Stimulated activated naive CD8-positive, alpha-beta T cell treated with anti-CD3 and anti-CD28 coated beads, Interleukin-15, Interleukin-2, amounts not matched to agents 100 U/mL and 50 U/mL, for 24 hours (primary cell): ENCODE results near the gene MAP3K20.
"Not testable (repeated sequence)": the region's sequence is repeated elsewhere in the genome, so short reads cannot be mapped to it uniquely, and the experiment has no call there.

Experiments
- ATAC-seq: fragments of 150-1000 bp; cut with Tn5 transposase; one replicate; pipeline ENCODE4 v1.10.0; 2021
- DNase-seq: peaks from one replicate; pipeline ENCODE4 v3.0.0; 2021

MAP3K20 gene

DNA sequence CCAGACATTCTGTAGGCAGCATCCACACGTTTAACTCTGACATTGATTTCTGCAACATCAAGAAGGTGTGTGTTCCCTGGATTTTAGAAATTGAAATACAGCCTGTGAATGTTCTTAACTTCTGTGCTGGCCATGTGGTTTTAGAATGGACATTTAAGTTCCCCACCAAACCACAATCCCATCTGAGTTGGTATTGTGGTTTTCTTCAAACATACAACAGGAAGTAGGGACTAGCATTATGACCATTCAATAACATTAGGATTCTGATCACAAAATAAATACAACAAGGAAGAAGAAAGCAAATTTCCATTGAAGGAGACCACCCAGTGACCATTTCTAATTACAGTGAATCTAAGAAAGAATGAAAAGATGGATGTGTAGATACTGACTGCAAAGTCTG is 51.2 kb downstream of the MAP3K20 start:
- DNase-seq (no peak), ATAC-seq (no peak)

DNA sequence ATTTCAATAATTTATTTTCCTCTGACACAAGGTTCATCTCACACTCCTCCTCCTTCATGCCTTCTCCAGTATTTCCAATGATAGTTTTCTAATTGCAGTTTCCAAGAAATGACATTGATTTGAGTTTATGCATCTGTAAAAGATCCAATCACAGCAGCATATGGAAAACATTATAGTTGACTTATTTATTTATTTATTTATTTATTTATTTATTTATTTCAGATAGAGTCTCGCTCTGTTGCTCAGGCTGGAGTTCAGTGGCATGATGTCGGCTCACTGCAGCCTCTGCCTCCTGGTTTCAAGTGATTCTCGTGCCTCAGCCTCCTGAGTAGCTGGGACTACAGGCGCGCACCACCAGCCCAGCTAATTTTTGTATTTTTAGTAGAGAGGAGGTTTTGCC is 52.5 kb downstream of the MAP3K20 start:
- DNase-seq, ATAC-seq: not testable (repeated sequence)

DNA sequence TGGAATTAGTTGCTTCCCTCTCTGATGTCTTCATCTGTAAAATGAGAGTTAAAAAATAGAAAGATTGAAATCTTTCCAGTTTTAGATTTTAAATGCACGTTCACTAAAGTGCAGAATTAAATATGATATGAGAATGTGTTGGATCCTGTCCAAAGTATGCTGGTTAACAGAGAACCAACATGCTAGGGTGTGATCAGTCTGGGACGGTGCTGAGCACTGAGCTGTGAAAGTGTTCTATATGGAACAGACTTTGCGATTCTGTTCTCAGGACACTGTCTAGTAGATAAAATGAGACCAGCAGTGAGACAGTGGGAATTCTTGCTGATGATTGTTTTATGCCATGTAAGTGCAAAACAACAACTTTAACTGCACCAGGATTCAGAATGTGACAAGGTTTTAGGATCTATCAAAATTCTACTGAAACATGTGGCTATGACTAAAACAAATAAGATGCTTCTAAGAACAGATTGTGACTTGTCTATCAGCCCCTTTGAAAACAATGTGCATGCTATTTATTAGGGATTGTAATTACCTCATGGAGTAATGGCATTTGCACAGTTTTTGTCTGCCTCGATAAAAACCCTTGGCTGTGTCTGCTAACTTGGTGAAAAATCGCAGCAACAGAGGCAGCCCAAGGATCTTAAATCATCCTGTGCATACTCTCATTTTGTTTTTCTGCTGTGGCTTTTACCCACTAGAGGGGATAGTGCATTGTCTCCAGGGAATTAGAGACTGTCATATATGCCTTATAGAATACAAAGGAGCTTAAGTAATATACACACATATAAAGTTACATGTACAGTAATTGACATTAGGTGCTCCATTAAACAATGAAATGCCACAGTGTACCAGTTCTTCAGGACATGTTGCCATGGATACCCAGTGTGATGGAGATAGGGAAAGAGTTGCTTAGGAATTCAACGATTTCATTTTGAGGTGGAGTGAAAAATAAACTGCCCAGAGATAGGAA is 55.1 kb downstream of the MAP3K20 start:
- no peak for DNase-seq
- no peak for ATAC-seq

DNA sequence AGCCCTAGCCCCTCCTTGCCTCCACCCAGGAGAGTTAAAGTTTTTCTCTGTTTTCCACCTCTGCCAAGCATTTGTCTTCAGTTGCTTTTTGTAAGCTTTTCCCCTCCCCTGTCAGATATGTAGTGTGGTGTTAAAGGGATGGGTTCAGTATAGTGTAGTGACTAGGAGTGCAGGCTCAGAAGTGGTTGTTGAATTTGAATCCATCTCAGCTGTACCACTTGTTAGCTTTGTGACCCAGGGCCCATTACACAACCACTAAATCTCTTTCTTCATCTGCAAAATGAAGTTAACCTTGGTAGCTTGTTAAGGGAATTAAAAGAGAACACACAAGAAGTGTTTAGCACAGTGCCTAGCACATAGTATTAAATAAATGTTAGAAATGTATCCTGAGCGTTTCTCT is 56.9 kb downstream of the MAP3K20 start:
- ATAC-seq, result no peak

DNA sequence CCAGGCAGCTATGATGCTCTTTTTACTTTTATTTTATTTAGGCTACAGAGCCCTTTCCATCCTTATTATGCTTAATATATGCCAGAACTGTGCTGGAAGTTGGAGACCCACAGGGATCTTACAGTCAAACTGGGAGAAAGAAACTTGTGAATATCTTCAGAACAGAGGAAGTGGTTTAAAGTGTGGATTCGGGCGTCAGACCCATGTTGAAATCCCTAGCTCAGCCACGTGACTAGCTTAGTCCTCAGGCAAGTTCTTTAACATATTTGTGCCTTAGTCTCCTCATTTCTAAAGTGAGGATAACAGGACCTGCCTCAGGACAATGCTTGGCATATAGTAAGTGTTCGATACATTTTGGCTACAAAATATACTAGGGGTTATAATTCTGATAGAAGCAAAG is 59.1 kb downstream of the MAP3K20 start:
- ATAC-seq, result no peak

More for the DNA sequence above, 56.9 kb downstream of the MAP3K20 start:
- no peak for DNase-seq

DNA sequence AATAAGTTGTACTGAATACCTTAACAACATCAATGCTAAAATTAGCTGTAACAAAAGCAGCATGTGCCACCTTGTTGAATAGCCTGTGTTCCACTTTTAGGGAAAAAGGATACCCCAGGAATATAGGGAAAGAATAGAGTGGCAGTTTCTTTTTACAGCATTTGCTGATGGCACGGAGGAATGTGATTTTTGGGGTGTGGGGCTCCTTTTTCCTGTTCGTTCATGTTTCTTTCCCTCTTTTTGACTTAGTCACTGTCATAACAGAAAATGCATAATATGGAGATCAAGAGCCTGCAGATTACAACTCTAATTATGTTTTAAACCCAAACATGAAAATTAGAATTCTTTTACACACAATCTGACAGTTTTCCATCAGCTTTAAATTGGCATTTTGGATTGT is 60.4 kb downstream of the MAP3K20 start:
- ATAC-seq, result no peak
- DNase-seq, result no peak

More for the DNA sequence above, 59.1 kb downstream of the MAP3K20 start:
- DNase-seq, result no peak

DNA sequence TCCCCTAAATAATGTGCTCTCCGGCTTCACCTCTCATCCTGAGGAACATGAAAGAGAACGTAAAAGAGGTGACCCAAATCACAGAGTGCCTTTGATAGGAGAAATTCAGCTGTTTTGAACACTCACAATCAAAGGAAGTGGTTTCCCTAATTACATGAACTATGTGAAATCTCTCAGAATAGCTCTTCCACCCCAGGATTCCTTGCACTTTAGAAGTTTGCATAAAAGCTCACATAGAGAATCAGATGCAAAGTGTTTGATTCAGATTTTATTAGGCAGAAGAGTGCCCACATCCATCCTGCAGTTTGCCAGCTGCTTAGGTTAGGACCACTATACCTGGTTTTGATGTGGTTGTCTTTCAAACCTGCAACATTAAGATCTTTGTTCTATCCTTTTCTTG is 61.0 kb downstream of the MAP3K20 start:
- DNase-seq, result no peak
- no peak for ATAC-seq

DNA sequence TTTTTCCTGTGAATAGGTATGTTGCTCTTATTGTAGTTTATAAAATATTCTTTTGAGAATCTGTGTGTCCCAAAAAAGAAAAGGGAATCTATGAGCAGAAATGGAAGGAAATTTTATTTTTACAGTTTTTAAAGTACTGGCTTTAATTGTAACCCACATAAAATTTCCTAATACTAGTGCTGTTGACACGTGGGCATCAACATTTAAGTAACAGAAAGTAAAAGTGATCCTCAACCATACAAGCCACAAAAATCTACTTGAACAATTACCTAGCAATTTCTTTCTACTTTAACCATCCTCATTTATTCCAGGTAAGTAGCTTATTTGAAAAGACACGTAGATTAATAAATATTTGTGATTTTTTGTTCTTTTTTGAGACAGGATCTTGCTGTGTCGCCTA is 62.0 kb downstream of the MAP3K20 start:
- DNase-seq (no peak), ATAC-seq (no peak)

DNA sequence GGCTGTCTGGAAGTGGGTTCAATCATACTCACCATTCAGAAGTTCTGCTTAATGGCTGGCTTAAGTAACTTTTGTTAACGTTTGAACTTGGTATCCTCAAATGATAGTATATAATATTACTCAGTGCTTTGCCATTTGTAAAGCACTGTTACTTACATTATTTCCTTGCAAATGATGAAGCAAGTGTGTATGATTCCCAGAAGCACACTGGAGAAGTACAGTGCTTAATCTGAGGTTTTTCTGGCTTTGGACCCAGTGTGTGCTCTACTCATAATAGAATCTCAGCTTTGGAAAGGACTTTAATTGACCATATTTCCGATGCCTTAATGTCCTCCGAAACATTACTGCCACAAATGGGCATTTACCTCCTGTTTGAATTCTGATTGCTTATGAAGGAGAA is 63.3 kb downstream of the MAP3K20 start:
- no peak for DNase-seq
- no peak for ATAC-seq

DNA sequence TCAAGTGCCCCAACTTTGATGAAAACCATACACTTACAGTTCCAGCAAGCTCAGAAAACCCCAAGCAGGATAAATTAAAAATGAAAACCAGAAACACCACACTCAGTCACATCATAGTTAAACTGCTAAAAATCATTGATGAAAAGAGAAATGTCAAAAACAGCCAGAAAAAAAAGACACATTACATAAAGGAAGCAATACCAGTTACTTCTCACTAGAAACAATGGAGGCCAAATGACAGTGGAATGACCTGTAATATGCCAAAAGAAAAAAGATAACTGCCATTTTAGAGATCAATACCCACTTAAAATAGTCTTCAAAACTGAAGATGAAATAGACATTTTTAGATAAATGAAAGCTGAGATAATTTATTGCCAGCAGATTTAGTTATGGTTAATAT is 66.0 kb downstream of the MAP3K20 start:
- ATAC-seq (no peak), DNase-seq (no peak)

DNA sequence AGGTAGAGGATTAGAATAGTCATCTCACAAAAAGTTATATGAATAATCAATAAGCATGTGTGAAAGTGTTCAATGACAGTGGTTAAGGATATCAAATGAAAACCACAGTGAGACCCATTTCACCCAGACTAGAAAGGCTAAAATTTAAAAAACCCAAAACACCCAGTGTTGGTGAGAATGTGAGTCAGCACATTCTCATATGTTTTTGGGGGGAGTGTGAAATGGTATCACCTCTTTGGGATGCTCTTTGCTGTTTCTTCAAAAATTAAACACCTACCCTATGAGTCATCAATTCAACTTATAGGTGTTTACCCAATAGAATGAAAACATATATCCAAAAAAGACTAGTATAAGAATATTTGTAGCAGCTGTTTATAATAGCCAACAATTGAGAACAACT is 69.8 kb downstream of the MAP3K20 start:
- DNase-seq (no peak), ATAC-seq (no peak)

DNA sequence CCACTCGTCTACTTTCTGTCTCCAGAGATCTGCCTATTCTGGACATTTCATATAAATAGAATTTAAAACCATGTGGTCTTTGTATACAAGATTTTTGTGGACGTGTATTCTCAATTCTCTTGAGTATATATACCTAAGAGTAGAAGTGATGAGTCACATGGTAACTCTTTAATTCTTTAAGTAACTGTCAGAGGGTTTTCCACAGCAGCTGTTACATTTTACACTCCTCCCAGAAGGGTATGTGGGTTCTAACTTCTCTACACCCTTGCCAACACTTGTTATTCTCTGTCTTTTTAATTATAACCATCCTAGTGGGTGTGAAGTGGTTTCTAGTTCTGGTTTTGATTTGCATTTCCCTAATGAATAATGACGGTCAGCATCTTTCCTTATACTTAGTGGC is 70.9 kb downstream of the MAP3K20 start:
- no peak for DNase-seq
- ATAC-seq, result no peak

DNA sequence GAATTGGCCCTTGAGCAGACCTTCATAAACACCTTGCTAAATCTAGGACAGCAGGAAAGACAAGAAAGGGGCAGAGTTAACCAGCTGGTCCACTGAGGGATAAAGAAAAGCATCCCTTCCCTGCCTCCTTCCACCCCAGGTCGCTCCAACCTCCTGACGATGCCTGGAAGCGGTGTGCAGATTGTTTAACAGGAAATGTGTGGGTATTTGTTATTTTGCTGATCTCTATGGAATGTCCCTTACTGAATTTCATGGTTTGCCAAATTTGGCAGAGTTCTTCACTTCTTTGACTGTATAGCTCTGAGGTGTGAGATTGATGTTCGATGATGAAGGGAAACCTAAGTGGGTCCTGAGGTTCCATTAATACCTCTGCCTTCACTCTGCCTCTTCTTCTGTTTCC is 72.9 kb downstream of the MAP3K20 start:
- ATAC-seq (no peak), DNase-seq (no peak)

DNA sequence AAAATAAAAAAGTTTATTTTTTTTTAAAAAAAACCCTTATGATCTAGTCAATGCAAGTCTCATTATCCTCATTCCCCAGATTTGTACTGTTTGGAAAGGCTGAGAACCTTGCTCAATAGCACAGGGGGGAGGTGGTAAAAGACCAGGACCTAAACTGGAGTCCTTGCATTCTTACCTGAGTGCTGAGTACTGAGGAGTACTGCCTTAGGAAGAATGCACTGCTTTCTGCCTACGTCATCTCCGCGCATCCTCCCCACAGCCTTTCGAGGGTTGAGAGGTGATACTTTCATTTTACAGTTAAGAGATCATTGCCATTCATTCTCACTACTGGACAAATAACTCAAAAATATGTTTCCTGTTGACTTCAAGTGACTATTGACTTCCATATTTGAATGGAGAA is 73.8 kb downstream of the MAP3K20 start:
- peak; percentile 52 for DNase-seq
- peak; percentile 58 for ATAC-seq

DNA sequence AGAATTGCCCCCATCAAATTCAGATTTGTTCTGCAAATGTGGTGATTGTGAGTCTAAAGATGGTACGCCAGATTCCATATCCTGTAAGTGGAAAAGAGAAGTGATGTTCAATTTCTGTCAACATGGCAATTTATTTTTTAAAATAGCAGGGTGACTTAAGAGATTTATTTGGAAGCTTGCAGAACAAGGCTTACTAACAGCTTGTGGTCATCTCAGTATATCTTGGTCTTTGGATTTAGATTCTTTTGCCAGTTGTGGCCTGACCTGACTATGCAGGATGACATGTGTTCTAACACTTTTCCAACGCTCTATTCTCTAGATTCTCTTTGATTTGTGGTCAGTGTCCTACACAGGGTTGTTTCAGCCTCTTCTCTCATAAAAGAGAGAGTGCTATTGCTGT is 74.4 kb downstream of the MAP3K20 start:
- ATAC-seq, result no peak
- no peak for DNase-seq

DNA sequence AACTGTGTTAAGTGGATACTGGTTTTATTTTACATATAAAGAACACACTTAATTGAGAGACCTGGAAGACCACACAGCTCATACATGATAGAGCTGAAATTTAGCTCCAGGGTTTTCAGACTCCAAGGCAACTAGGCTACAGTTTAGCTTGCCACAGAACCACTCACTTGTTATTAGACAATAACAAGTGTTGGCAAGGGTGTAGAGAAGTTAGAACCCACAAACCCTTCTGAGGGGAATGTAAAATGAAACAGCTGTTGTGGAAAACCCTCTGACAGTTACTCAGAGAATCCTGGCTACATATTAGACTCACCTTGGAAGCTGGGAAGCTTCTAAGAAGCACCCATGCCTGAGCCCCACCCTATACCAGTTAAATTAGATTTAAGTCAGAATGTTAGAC is 75.3 kb downstream of the MAP3K20 start:
- no peak for DNase-seq

DNA sequence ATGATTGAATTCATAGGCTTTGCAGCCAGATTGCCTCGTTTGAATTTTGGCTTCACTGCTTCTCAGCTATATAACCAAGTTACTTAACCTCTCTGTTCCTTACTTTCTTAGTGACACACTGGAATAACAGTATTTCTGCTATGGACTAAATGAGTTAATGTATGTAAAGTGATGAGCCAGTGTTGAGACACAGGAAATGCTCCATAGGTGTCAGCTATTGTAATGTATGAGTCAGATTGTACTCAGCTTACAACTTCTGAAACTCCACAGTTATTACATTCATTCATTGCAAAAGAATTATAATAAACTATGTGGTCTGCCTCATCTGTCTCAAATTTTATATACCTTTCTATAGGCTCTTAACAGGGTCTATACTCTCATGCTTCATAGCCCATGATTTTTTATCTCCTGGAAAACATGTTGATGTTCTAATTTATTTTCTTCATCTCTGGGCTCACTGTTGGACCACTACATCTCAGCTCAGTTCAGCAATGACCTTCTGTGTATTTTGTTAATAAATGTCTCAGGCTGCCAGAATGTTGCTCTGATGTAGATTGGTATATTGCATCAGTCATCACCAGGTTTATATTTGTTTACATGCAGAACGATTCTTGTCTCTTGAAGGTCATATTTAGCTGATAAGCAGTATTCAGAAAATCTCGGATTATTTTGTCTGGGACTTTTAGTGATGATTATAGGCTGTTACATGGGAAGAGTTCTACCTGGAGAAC is 76.2 kb downstream of the MAP3K20 start:
- DNase-seq (no peak), ATAC-seq (peak; percentile 91)

More for the DNA sequence above, 75.3 kb downstream of the MAP3K20 start:
- no peak for ATAC-seq

DNA sequence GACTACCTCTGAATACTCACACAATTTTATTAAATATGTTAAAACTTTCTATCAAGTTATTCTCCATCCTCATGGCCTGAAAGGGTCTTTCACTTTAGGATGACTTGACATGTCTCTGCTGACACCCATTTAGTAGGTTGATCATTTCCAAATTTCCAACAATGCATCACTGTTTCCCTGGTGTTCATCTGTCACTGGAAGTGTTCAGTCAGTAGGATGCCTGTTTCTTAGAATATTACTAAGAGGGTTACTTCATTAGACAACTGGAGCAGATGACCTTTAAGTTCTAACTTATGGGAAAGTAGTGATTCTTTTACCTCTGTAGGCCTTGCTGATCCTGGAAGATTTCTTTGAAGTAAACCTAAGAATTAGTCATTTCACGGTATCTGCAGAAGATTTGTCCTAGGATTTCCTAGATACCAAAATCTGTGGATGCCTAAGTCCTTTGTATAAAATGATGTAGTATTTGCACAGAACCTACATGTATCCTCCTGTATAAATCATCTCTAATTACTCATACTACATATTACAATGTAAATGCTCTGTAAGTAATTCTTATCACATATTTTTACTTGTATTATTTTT is 77.7 kb downstream of the MAP3K20 start:
- ATAC-seq, result no peak
- no peak for DNase-seq

DNA sequence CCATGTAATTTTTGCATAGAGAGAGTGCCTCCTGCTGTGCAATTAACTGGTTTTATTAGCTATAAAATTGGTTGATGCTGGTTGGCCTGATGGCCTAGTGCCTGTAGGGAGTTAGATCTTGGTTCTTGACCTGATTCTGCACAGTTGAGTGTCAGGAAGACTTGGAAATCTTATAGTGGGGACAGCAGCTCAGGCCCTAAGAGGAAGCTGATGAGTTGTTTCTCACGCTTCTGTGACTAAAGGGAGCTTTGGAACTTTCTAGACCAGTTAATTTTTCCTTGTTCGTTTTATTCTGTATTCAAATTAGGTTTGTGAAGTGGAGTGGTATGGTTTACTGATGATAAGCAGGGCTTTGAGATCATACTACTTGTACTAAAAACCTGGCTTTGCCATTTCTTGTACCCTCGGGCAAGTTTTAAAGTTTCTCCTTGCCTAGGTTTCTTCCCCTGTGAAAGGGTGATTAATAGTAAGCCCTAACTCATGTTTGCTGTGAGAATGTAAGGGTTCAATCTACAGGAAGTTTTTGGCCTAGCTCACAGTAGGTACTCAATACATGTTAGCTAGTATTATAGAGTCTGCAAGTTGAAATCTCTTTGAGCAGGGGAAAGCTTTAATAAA is 82.1 kb downstream of the MAP3K20 start:
- no peak for DNase-seq
- ATAC-seq, result no peak

DNA sequence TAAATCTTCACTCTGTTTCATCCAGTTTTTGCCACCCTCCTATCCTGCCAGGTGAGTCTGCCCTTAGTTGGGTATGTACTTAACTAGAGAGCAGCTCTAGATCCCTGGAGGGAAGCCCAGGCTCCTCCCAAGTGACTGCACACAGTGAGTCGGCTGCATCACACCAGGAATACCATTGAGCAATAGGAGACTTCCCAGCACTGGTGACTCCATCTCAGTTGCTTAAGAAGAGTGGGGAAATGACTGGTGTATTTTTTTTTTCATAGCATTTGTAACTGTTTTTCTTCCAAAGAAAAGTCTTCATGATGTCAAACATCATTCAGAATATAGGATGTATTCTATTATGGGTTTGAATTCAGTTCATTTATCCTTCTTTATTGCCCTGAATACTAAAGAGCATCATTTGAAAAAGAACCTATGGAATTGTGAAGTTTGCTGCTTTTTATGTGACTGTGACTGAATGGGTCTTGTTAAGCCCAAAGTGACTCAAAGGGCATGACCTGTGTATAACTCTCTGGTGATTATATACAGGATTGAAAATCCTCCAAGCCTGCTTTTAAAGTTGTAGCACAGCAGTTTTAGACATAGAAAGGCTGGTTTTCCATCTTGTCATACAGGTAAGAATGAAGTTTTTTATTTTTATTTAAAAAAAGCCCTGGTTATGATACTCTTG is 84.3 kb downstream of the MAP3K20 start:
- no peak for DNase-seq

DNA sequence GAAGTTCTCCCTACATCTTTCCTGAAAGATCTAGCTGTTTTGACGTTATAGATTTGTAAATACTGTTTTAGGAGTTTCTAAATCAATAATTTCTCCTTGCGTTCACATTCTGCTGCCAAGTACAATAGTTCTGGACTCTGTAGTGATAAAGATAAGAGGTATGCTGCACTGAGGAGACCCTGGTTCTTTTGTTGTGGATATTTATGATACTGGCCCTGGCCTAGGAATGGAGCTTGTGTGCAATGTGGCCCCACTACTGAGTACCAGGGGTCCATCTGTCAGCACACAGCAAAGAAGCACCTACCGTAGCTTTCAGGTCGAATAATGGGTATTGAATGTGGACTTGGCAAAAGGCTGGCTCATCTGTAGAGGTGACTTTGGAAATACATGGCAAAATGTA is 85.0 kb downstream of the MAP3K20 start:
- DNase-seq, result no peak
- no peak for ATAC-seq

More for the DNA sequence above, 84.3 kb downstream of the MAP3K20 start:
- ATAC-seq, result no peak

DNA sequence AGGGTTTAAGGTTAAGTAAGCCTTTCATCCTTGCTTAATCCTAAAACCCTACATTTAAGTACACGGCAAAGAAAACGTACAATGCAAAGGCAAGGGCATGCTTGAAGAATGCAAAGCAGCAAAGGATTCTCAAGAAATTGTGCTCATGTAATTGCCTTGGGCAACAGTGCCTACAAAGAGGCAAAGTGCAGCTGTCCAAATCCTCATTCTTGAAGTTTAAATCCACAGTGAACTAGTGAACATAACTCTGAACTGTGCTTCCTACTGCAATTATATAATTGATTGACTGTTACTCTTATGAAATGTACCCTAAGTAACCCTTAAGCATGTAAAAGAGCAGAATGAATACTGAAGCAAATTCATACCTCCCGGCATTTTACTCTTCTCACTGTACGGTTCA is 85.4 kb downstream of the MAP3K20 start:
- ATAC-seq (no peak), DNase-seq (no peak)
